ENCODE results near the gene PHLDB2.

PHLDB2 gene

DNA sequence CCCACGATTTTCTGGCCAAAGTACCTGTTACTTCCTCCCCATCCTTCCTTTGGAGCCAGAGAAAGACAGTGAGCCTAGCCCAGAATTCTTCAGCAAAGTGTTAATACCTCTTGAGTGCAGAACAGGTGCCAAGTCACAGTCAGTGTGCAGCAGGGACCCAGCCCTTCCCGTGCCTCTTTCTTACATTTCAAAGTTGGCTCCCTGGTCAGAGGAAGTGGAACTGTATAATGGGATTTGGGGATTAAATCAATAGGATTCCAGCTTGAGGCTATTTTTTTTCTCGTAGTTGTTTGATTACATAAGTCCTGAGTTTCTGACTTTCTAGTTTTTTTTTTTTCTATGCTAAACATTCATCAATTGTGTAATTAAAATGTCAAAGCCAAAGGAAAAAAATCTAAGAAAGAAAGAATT is 67.2 kb downstream of the PHLDB2 start:
- DNase-seq = no peak

DNA sequence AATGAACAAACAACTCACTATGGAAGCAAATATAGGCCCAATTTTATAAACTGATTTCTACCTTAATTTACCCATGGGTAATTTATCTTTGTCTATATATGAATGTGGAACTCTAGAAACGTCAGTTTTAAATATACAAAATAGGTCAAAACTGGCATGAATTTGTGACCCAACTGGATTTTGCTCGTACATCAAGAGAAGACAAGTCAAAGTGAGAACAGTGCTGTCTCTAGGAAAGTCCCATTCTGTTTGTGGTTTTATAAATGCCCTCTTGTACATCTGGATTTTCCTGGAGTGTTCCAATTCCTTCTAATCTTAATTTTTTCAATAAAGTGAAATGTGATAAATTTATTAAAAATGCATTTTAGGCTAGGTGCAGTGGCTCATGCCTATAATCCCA is 69.5 kb downstream of the PHLDB2 start:
- DNase-seq = no peak

DNA sequence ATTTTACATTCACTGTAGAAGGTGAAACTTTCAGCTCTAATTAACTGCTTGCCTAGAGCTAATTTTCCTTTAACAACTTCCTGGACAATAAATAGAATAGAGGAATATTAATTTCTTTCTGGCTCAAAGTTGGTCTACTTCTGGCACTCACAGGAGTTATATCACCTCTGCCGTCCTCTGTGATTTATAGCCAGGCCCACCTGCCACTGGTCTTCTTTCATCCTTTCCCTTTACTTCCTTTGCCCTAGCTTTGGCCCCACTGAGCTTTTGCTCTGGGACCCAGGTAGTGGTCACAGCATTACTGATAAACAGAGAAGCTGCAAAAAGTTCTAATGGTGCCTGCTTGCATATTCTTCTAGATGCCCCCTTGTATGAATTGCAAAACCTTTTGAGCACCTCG is 70.4 kb downstream of the PHLDB2 start:
- DNase-seq = no peak

DNA sequence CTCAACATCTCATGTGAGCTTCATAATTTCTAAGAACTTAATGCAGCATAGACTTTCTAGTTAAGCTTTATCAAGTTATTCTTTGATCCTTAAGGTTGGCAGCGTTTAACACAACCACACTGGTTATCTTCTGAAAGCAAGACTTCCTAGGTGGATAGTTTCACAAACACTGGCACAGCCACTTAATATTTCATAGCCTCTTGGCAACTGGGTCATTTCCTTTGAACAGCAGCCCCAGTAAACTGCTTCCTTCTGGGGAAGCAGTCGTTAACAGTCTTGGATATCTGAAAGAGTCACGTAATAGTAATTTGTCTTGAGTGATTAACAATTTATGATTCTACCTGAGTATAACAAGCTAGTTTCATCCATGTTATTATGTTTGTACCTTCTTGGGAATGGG is 73.9 kb downstream of the PHLDB2 start:
- DNase-seq = peak; percentile 79

DNA sequence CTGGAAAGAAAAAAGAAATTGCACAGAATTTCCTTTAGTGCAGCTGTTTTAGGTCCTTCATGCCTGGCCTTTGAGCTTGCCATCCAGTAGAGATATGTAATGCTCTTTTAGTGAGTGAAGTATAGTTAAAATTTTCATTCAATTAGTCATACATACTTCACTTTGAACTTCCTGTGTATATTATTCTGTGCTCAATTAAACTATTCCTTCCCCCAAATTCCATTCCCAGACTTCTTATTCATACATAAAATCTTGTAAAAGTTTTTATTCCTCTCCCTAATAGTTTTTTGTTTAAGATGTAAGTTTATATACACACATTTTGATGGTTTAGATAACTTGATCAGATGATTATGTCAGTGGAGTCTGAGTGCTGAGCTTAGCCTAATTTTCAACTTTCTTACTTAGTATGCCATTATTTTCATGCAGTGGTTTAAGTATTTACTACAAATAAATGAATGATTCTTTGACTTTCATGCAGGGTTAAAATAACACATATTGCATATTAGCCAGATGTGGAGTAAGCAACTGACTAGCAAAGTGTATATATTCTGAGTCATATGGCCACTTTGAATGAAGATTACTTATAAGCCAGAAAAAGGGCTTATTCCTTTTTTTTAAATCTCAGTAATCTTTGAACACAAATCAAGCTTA is 77.3 kb downstream of the PHLDB2 start:
- DNase-seq = no peak

DNA sequence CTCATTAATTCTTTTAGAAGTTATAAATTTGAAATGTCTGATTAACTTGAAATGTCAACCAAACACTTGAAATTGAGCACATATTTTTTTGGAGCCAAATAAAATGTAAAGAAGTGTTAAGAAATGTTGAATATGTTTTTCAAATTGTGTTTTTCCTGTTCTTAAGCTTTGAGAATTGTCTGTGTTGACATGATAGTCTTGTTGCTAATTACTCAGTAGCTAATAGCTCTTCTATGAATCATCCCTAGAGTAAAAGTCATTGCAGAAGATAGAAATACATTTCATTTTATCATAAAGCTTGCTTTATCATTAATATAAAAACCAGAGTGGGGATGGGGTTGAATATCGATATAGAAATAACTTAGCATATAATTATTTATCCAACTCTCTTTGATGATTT is 77.9 kb downstream of the PHLDB2 start:
- DNase-seq = no peak

DNA sequence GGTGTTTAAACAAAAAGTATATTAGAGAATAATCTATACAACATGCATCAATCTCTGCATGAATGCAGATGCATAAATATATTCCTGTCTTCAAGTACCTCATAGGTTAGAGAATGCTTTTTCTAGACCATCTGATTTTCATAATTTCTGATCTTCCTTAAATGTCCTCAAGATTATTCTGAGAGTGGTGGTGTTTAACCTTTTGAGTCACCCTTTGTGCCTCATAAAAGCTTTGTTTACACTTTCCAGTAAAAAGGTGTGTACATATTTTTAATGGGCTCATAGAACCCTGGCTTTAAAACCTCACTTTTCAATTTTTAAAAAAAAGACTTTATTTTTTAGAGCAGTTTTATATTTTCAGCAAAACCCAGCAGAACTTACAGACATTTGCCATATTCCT is 78.8 kb downstream of the PHLDB2 start:
- no peak for DNase-seq

DNA sequence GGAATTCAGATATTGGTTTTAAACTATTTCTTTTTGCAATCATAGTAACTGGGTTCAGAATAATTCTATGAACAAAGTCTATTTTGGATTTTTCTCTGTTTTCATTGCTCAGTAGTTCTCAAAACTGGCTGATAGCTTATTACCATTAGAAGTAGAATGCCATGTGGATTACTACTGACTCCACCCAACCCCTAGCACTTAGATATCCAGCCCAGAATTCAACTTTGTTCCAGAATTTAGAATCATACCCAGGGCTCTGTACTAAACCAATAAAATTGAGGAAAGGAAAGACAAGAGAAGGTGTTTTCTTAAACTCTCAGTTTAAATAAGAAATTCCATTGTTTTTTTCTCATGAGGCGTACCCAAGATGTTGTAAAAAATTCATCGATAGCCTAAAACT is 80.8 kb downstream of the PHLDB2 start:
- DNase-seq = no peak

DNA sequence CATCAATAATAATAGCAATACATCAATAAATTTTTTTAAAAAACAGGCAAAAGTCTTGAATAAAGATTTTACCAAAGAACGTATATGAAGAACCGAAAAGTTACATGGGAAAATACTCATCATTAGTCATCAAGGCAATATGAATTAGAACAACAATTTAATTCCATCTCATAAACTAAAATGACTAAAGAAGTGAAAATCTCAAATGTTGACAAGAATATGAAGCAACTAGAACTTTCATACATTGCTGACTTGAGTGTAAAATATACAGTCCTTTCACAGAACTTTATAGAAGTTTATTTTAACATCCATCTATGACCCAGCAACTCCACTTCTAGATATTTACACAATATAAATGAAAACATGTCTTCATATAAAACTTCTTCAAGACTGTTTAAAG is 84.5 kb downstream of the PHLDB2 start:
- no peak for DNase-seq

DNA sequence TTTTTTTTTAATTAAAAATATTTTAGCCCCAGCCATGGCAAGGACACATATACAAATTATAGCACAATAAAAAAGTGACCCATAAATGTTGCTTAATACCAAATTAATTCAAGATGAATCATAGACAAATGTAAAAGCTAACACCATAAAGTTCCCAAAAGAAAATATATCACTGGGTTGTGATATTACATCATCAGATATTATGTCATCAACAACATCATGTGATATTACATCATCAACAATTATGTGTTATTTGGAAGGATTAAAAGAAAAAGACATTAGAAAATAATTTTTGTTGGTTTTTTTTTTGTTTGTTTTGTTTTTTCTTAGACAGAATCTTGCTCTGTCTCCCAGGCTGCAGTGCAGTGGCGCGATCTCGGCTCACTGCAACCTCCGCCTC is 85.3 kb downstream of the PHLDB2 start:
- DNase-seq = no peak

DNA sequence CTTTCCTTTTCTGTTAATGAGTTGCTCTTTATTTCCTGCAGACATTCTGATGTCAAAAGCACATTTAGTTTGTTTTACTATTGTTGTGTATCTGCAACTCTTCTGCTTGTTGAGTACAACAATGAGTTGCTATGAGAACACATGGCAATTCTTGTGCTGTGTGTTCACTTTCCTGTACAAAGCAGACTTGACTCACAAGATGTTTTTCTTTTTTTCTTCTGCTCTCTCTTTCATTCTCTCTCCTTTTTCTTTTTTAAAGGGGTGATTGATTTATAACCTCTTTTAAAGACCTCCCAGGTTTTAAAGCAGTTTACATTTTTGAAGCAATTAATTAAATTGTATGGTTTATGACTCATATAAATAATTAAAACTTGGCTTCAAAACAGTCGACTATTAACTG is 88.2 kb downstream of the PHLDB2 start:
- DNase-seq = no peak

DNA sequence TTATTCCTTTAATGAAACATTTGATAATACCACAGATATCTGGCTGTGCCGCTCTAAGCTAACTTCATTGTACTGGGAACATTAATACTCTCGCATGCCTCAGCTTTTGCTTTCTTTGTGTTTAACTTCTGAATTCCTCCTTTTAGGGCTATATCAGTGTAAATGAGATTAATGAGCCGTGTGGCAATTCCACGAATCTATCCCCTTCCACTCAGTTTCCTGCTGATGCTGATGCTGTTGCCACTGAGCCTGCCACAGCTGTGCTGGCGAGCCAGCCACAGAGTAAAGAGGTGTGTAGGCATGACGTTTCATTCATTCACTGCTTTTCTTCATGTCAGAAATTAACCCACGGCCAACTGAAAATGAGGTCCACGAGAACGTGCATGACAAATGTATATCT is 89.7 kb downstream of the PHLDB2 start:
- DNase-seq = no peak

DNA sequence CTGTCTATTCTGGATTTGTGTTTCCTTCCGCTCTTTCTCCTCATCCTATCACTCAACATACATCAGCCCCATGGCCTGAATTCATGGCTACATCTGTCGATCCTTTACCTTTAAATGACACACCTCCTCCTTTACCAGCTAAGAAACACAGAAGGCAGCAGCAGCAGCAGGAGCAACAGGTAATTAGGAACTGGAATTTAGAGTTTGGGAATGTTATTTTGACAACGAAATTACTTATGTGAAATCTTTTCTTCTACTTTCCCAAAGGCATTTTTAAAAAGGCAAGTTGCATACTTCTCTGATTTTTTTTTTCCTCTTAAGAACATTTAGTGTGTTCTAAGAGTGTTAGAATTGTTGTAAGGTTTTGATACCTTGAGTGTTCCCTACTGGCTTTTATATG is 90.6 kb downstream of the PHLDB2 start:
- DNase-seq = no peak

DNA sequence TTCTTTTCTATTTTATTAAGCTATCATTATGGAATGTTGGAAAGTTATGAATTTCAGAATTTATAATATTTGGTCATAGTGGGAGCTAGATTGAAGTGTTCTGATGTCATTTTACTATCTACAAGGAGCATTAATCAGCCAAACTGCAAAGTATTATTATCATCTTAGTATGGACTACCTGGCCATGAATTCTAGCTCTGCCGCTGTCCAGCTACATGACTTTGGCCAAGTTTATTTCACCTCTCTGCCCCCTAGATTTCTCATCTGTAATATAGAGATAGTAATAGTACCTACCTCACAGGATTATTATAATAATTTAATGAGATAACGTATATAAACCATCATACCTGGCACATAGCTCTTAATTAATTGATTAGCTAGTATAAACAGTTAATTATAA is 92.0 kb downstream of the PHLDB2 start:
- no peak for DNase-seq

DNA sequence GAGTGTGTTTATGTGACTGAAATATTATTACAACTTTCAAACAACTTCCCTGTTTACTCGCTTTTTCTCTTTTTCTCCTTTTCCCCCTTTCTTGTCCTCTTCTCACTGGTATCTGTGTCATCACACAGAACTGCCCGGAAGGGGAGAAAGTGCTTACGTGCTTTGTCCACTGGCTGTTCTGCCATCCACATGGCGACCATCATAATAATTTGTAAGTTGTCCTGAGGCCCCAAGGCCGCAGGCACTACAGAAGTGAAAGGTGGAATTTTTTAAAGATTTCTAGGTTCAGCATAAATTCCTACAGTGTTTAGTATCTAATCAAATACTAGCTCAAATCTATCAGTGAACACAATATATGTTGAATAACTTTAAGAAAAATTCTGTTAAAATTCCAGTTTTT is 93.0 kb downstream of the PHLDB2 start:
- no peak for DNase-seq

DNA sequence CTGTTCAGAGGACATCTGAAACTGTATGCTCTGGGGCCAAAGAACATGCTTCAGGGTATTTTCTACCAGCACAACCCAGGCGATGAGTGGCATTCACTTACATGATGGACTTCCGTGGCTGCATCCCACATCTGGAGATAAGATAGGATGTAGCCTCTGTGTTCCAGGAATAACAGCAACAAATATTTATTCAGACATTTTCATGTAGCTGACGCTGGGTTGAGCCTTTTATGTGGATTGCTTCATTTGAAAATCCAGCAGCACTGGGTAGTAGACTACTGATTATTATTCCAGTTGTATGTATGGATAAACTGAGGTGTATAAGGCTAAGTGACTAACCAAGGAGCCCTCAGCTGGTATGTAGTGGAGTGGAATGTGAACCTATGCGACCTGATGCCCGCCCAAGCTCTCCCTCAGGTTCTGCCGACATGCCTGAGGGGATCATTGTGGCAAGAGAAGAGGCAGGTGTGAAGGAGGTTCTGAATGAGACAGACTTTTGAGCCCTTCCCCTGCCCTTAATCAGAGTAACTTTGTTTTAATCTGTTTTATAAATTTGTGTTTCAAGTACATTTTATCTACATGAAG is 93.9 kb downstream of the PHLDB2 start:
- DNase-seq = no peak

DNA sequence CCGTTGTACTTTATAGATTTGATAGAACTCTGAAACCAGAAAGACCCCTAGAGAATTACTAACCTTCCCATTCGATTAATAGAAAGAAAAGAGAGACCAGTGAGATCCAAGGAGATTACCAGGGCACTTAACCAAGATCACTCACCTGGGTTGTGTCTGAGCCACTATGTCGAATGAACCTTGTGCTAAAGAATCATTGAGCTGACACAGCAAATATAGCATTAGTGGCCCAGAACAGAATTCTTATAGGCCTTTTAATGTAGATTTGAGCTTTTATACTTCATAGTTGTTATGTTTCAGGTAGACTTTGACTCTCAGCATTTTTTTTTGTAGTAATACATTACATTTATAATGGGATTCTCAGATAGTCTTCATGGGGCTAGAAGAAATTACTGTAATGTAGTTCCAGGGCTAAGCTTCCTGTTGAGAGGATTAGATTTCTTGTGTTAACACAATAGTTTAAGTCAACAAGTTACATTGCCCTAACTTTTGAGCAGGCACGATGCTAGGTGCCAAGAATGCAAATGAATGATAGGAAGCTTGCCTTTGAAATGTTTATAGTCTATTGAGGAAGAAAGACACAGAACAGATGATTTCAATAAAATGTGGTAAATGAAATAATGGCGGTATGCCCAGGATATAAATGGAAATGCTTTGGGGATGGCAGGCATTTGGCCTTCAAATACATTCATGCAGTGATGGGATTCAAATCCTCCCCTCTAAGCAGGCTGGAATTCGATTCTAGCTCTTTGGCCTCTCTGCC is 95.3 kb downstream of the PHLDB2 start:
- no peak for DNase-seq

DNA sequence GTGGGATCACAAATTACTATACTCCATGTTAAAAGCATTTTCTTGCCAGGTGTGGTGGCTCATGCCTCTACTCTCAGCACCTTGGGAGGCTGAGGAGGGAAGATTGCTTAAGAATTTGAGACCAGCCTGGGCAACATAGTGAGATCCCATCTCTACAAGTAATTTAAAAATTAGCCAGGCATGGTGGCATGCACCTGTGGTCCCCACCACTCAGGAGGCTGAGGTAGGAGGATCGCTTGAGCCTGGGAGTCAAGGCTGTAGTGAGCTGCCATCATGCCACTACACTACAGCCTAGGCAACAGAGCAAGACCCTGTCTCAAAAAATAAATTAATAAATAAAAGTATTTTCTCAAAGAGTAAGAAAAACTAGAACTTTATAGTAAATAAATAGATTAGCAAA is 96.8 kb downstream of the PHLDB2 start:
- no peak for DNase-seq

DNA sequence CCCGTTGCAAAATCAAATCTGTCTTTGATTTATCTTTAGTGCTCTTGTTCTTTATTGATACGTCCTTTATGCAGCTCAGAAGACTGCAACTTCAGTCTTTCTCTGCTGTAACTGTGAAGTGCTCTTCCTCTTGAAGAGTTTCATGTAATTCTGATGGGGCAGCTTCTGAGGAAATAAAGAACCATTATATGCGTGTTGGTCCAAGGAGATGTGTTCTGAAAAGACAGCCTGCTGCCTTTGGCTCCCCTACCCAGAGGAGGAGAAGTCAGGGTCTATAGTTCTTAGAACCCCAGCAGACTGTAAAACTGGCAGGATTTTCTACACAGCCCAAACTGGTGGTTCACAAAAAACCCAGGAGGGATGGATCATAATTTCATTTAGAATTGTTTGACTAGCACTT is 97.4 kb downstream of the PHLDB2 start:
- DNase-seq = no peak

DNA sequence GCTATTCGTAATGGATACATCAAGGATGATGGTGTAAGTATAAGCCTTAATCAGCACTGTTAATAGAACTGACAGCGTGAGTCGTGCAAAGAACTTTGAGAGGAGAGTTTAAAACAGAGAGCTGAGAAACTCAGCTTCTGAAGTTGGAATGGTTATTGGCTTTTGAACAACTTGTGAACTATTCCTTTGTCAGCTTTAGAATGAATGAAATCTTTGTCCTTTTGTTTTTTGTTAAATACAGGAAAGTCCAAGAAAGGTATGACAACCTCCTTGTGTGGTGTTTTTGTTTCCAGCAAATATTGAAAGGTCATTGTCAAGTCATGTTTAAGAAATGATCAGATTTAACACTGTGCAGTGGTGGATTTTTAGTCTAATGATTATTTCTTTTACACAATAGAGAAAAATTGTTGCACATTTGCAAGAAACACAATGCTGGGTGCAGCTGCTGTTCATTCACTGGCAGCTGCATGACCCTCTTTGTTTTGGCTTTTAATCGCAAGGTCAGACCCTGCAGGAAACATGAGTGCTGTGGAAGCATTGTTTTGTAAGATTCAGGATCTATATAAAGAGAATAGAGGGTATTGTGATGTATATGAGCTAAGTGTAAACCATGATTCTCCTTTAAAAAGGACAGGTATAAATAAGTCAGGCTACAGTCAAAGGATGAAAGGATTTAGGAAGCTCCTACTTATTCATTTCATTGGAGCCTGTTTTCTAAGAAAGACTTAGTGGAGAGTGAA is 98.1 kb downstream of the PHLDB2 start:
- no peak for DNase-seq

DNA sequence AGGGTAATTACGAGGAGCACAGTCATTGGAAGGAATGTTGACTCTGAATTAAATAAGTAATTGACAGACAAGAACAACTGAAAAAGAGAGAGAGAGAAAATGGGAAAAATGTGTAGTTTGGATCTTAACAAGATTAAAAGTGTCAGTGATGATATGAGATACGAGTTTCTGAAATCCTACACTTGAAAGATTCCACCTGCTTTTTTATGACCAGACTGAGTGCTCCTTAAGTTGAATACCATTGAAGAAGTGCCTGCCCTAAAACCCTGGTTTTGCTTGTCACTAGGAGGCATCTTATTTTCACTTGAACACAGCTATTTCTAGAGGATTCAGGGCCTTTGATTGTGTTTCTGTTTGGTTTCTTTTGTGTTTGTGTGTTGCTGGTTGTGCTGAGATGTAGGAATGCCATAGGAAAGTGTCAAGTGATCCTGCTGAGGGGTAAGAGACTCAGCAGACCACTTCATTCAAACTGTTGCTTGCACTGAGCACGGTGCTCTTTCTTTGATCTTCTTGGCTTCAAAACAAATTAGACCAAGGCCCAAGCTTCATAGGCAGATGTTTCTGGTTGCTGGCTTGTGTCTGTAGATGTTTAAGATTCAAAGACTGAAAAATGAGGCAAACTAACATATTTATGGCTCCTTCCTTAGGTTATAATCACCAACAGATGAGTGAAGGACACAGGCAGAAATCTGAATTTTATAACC is 102.5 kb downstream of the PHLDB2 start:
- DNase-seq = no peak

DNA sequence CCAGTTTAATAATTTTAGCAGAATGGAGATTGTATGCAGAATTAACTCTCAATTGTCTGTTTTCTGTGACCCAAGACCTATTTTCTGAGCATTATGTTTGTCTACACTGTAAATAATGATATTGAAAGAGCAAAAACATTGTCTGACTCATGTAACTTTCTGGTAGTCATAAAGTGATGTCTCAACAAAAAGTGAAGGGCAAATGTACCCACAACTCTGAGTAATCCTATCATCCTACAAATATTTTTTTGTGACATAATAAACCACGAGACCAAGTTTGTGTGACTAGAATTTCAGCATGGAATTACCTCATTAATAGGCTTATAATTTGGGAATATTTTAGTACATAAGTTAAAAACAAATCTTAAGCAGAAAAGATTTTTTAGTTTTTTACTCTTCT is 104.4 kb downstream of the PHLDB2 start:
- no peak for DNase-seq

DNA sequence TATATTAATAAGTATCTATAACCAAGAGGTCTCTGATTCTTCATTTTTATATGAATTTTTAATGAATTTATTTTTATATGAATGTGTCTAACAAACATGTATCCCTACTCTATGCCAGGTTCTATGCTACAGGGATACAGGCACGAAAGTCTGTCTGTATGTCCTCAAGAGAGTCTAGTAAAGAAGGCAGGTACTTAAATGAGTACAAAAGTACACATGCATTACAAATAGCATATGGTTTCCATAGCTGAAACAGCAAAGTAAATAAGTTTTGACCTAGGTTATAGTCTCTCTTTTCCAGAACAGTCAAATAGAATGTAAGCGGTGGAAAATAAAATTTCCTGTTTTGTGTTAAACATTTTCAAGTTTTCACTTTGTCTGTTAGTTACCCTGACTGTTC is 106.4 kb downstream of the PHLDB2 start:
- DNase-seq = no peak

Measured in hematopoietic multipotent progenitor cell treated with erythropoietin and hydrocortisone succinate and interleukin-3 and kit ligand, for 4 days (in vitro differentiated cells).